H1 (cell line): Measurements from ENCODE around the gene FAM83G. TPM values are rescaled to one million over a fixed set of nuclear protein-coding genes. Genes with fewer than 3 reads are reported as not detected.

Experiments
- CTCF ChIA-PET: fragments of 300-600 bp; sonication (Branson Sonifier 250); formaldehyde crosslinking; loops from one replicate; lab custom pipeline; 2021; ENCODE audit not compliant: partially characterized antibody; lab: Charles Lee
- POLR2A ChIA-PET: fragments of 300-600 bp; sonication (Branson Sonifier 250); formaldehyde crosslinking; loops from one replicate; lab custom pipeline; 2021; ENCODE audit warnings: inconsistent platforms; ENCODE audit not compliant: partially characterized antibody; lab: Charles Lee
- DNase-seq, 2 experiments: peaks; one replicate each; pipeline versions ENCODE4 v3.0.0 to v3.0.0-alpha.2; 2010 to 2022; ENCODE audit warnings: low spot score in 2 of 2, low read depth in 1 of 2, mixed read lengths in 1 of 2
- FAIRE-seq: peaks from 2 replicates; lab custom pipeline; 2011; peaks lifted over from hg19 to GRCh38; lab: Jason Lieb, UNC
- H2AFZ ChIP-seq: 2 replicates; pipeline ENCODE4 v1.8.1; 2012; ENCODE audit warnings: low read length, inconsistent platforms
- H2AK5ac ChIP-seq: 2 replicates; pipeline ENCODE4 v1.6.1; 2013; ENCODE audit warnings: low read depth, low read length
- H2BK120ac ChIP-seq: replicated peaks from 2 replicates; pipeline ENCODE3; 2013; ENCODE audit warnings: low read depth, low read length, inconsistent platforms
- H2BK12ac ChIP-seq: 2 replicates; pipeline ENCODE4 v1.6.1; 2013; ENCODE audit warnings: low read depth, low read length
- H2BK15ac ChIP-seq: 2 replicates; pipeline ENCODE4 v1.6.1; 2013; ENCODE audit warnings: low read length
- H2BK20ac ChIP-seq: 2 replicates; pipeline ENCODE4 v1.6.1; 2013; ENCODE audit warnings: low read length
- H2BK5ac ChIP-seq: 2 replicates; pipeline ENCODE4 v1.6.1; 2013; ENCODE audit warnings: low read depth, low read length
- H3K14ac ChIP-seq: 2 replicates; pipeline ENCODE4 v1.6.1; 2013; ENCODE audit warnings: inconsistent platforms; ENCODE audit not compliant: insufficient read length
- H3K18ac ChIP-seq: 2 replicates; pipeline ENCODE4 v1.6.1; 2013; ENCODE audit warnings: low read length; ENCODE audit errors: extremely low read depth
- H3K23ac ChIP-seq: 2 replicates; pipeline ENCODE4 v1.6.1; 2013; ENCODE audit warnings: inconsistent platforms; ENCODE audit not compliant: insufficient read length
- H3K23me2 ChIP-seq: 2 replicates; pipeline ENCODE4 v1.6.1; 2013; ENCODE audit warnings: low read depth, low read length
- H3K27ac ChIP-seq: 2 replicates; pipeline ENCODE4 v1.6.1; 2011; ENCODE audit warnings: low read depth, low read length, inconsistent platforms
- H3K27me3 ChIP-seq, 4 experiments: replicated peaks in 1 of 4; 1 replicate in 1 of 4; 2 replicates in 3 of 4; pipeline versions ENCODE4 v1.6.1 to v1.8.1; 2011 to 2013; ENCODE audit warnings: low read length in 3 of 4, mild to moderate bottlenecking in 3 of 4, inconsistent platforms in 2 of 4, mixed read lengths in 2 of 4, moderate library complexity in 1 of 4; ENCODE audit not compliant: control insufficient read depth in 3 of 4, insufficient read depth in 3 of 4; ENCODE audit errors: extremely low read depth in 1 of 4
- H3K36me3 ChIP-seq, 4 experiments: 2 replicates each; pipeline versions ENCODE4 v1.6.1 to v1.8.1; 2011 to 2013; ENCODE audit warnings: mild to moderate bottlenecking in 4 of 4, low read length in 3 of 4, moderate library complexity in 2 of 4, control low read depth in 1 of 4, inconsistent platforms in 1 of 4; ENCODE audit not compliant: insufficient read depth in 4 of 4, control insufficient read depth in 2 of 4
- H3K4ac ChIP-seq: replicated peaks from 2 replicates; pipeline ENCODE3; 2013; ENCODE audit warnings: low read length, low read depth, mixed read lengths, inconsistent platforms; ENCODE audit not compliant: insufficient read length
- H3K4me1 ChIP-seq, 4 experiments: replicated peaks in 1 of 4; 1 replicate in 1 of 4; 2 replicates in 3 of 4; pipeline versions ENCODE4 v1.6.1 to v1.8.1; 2011 to 2013; ENCODE audit warnings: low read length in 3 of 4, inconsistent platforms in 2 of 4, mixed read lengths in 1 of 4; ENCODE audit not compliant: insufficient read depth in 4 of 4, control insufficient read depth in 3 of 4
- H3K4me2 ChIP-seq, 2 experiments: 2 replicates each; pipeline versions ENCODE4 v1.6.1 to v1.8.1; 2011 to 2013; ENCODE audit warnings: low read depth in 2 of 2, low read length in 2 of 2, control low read depth in 1 of 2, inconsistent platforms in 1 of 2, mild to moderate bottlenecking in 1 of 2; ENCODE audit not compliant: insufficient read depth in 1 of 2
- H3K4me3 ChIP-seq, 4 experiments: fragments of 200-600, 300-600 bp in 1 of 4; sonication (generic), shearing (Covaris generic), sonication (Bioruptor Twin) in 1 of 4; 2 replicates each; pipeline versions ENCODE4 v1.5.1 to v1.8.1; 2011 to 2016; ENCODE audit warnings: low read length in 4 of 4, low read depth in 3 of 4, control low read depth in 2 of 4, inconsistent platforms in 2 of 4, mild to moderate bottlenecking in 2 of 4, mixed read lengths in 1 of 4, moderate library complexity in 1 of 4; ENCODE audit not compliant: insufficient read depth in 2 of 4; ENCODE audit errors: extremely low read depth in 1 of 4
- H3K56ac ChIP-seq: replicated peaks from 2 replicates; pipeline ENCODE3; 2013; ENCODE audit warnings: low read depth, mild to moderate bottlenecking, mixed read lengths, low read length, inconsistent platforms; ENCODE audit not compliant: insufficient read length
- H3K79me1 ChIP-seq: 2 replicates; pipeline ENCODE4 v1.6.1; 2013; ENCODE audit warnings: low read depth, low read length, control low read depth
- H3K79me2 ChIP-seq, 2 experiments: 2 replicates each; pipeline versions ENCODE4 v1.6.1 to v1.8.1; 2012 to 2013; ENCODE audit warnings: low read length in 2 of 2, mild to moderate bottlenecking in 2 of 2, inconsistent platforms in 1 of 2; ENCODE audit not compliant: insufficient read depth in 2 of 2, control insufficient read depth in 1 of 2
- H3K9ac ChIP-seq, 4 experiments: replicated peaks in 1 of 4; 1 replicate in 1 of 4; 2 replicates in 3 of 4; pipeline versions ENCODE4 v1.6.1 to v1.8.1; 2011 to 2013; ENCODE audit warnings: low read depth in 3 of 4, low read length in 3 of 4, control low read depth in 2 of 4, mild to moderate bottlenecking in 2 of 4, moderate library complexity in 2 of 4, inconsistent platforms in 1 of 4; ENCODE audit errors: extremely low read depth in 1 of 4
- H3K9me3 ChIP-seq, 2 experiments: 2 replicates each; pipeline versions ENCODE4 v1.6.1 to v1.8.1; 2012 to 2013; ENCODE audit warnings: mild to moderate bottlenecking in 2 of 2, moderate library complexity in 2 of 2, control low read depth in 1 of 2, inconsistent platforms in 1 of 2, low read depth in 1 of 2, low read length in 1 of 2, mixed read lengths in 1 of 2; ENCODE audit not compliant: insufficient read depth in 2 of 2
- H4K20me1 ChIP-seq, 2 experiments: replicated peaks in 1 of 2; 2 replicates each; pipeline versions ENCODE3 to v1.8.1; 2011 to 2013; ENCODE audit warnings: inconsistent platforms in 2 of 2, low read length in 2 of 2, mild to moderate bottlenecking in 1 of 2; ENCODE audit not compliant: insufficient read depth in 2 of 2, control insufficient read depth in 1 of 2
- H4K5ac ChIP-seq: 2 replicates; pipeline ENCODE4 v1.6.1; 2013; ENCODE audit warnings: low read length, low read depth, mixed read lengths, inconsistent platforms; ENCODE audit not compliant: insufficient read length
- H4K8ac ChIP-seq: 2 replicates; pipeline ENCODE4 v1.8.0; 2013; ENCODE audit warnings: mild to moderate bottlenecking, moderate library complexity, low read length, inconsistent platforms; ENCODE audit not compliant: insufficient read depth; ENCODE audit errors: extremely low read depth
- H4K91ac ChIP-seq: replicated peaks from 2 replicates; pipeline ENCODE3; 2013; ENCODE audit warnings: low read length, mixed read lengths, inconsistent platforms; ENCODE audit not compliant: insufficient read length
- GABPA ChIP-seq: IDR thresholded peaks from 2 replicates; pipeline ENCODE4 v1.6.1; 2011; ENCODE audit warnings: mild to moderate bottlenecking, low read length, moderate library complexity, borderline replicate concordance; ENCODE audit not compliant: insufficient read depth
- JUN ChIP-seq: IDR thresholded peaks from 2 replicates; pipeline ENCODE4 v1.6.1; 2011; ENCODE audit warnings: low read depth, mild to moderate bottlenecking, improper control_type of control experiment, low read length
- POU5F1 ChIP-seq: IDR thresholded peaks from 2 replicates; pipeline ENCODE4 v1.6.1; 2011; ENCODE audit warnings: low read depth, mild to moderate bottlenecking, low read length, moderate library complexity
- SIN3A ChIP-seq, 2 experiments: IDR thresholded peaks in 1 of 2; conservative IDR thresholded peaks in 1 of 2; 2 replicates each; pipeline ENCODE4 v1.6.1; 2011 to 2012; ENCODE audit warnings: low read length in 2 of 2, improper control_type of control experiment in 1 of 2, low read depth in 1 of 2, mild to moderate bottlenecking in 1 of 2
- TAF1 ChIP-seq: IDR thresholded peaks from 2 replicates; pipeline ENCODE4 v1.6.1; 2011; ENCODE audit warnings: mild to moderate bottlenecking, low read depth, low read length
- WGBS, 2 experiments: shearing (Covaris generic) in 1 of 2; methylation state at CpG; one replicate each; pipeline versions ENCODE4 v1.1.6 to v1.1.7; 2013 to 2015; ENCODE audit warnings: low lambda C conversion rate in 2 of 2, mixed read lengths in 2 of 2, inconsistent platforms in 1 of 2, low coverage in 1 of 2, missing lambda C conversion rate in 1 of 2; ENCODE audit not compliant: insufficient replicate concordance in 2 of 2, insufficient coverage in 1 of 2, insufficient read length in 1 of 2; ENCODE audit errors: extremely low coverage in 1 of 2, missing lambda C conversion rate in 1 of 2; 5-methylcytosine and 5-hydroxymethylcytosine counted together
- polyA plus RNA-seq, 7 experiments: library from polyadenylated mRNA; depleted of rRNA in 3 of 7; stranded (reverse) in 5 of 7; unstranded in 2 of 7; fragments of >200 nt in 5 of 7; fragments of 200-250 nt in 2 of 7; gene quantifications; 1 replicate in 5 of 7; 2 replicates in 1 of 7; 4 replicates in 1 of 7; pipeline versions ENCODE4 v1.2.1 to v1.2.3, GENCODE V29; 2011 to 2013; ENCODE audit warnings: missing spikeins in 2 of 7, mixed read lengths in 2 of 7
- total RNA-seq: library from RNA; stranded (reverse); fragmentation: NEBNext Ultra II Directional; extraction: Animal tissue kit (Norgen Biotek cat#: 25700); gene quantifications from 2 replicates; pipeline ENCODE4 v1.2.1, GENCODE V29; 2021

FAM83G gene
- total and polyA plus RNA-seq, 2 of the 8 experiments (the other 6 are each of a cell fraction or from before 2014, with no cell fraction given): 15.4 to 29.0 TPM

DNA sequence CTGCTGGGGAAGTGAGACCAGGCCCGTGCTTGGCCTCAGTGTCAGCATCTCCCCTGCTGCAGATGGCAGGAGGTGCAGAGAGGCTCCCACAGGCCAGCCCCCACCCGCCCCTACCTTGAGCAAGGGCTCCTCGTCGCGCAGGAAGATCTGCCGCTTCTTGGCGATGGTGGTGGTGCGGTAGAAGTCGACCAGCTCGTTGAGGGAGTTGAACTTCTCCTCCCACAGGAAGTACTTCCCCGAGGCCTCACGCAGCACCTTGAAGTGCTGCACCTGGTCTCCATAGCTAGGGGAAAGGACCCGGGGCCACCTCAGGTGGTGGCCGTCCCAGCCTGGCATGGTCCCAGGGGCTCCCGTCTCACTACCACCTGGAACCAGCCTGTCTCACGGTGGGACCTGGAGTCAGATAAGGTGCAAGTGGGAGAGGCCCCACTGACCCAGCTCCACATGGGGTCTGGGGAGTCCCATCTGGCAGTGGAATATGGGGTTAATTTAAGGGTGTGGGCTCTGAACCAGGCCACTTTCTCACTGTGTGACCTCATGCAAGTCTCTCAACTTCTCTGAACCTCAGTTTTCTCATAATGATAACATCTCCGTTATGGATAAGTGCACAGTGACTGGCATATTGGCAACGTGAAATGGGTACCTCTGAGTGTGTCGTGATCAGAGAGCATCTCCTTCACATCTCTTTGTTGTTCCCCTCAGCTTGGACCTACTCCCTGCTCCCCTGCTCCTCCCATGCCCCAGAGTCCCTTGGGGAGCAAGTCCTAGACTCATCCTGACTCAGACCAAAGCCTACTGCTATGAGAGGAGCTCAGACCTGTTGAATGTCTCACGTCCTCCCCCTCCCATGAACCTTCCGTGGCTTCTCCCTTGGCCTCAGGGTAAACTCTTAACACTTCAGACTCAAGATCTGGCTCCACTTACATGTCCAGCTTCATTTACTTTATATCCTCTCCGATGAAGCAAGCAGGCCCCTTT, 19.8 kb upstream of the FAM83G start:
- Histone ChIP-seq H3K4ac (no peak overlapping the region), H2BK20ac (no peak overlapping the region), H3K23ac (no peak overlapping the region), H3K36me3 (no peaks in the 10 kb centered on the region), H2BK120ac (no peak overlapping the region), H4K91ac (no peak overlapping the region), H3K27ac (no peak overlapping the region), H3K9me3 (no peaks in the 10 kb centered on the region), H2BK5ac (no peak overlapping the region), H2AK5ac (no peak overlapping the region), H3K14ac (no peak overlapping the region), H3K4me3 (no peak overlapping the region), H3K9ac (no peak overlapping the region), H3K27me3 (no peaks in the 10 kb centered on the region), H2BK15ac (no peak overlapping the region), H2AFZ (no peak overlapping the region), H4K5ac (no peak overlapping the region), H3K4me1 (peaks cover 0 to 3% (median 0%) of the 10 kb centered on the region in 4 experiments; a peak in 1 of 7 replicates), H4K8ac (no peak overlapping the region; the same call in 1 of the 2 replicates), H3K23me2 (no peaks in the 10 kb centered on the region), H3K18ac (no peak overlapping the region), H3K56ac (no peak overlapping the region), H3K4me2 (no peak overlapping the region), H2BK12ac (no peak overlapping the region), H3K79me1 (no peaks in the 10 kb centered on the region), H3K79me2 (no peaks in the 10 kb centered on the region), H4K20me1 (no peaks in the 10 kb centered on the region)
- FAIRE-seq: no peak
- 88% methylated on average over 22 of the region's 22 CpGs; no CpG with 5 or more reads in 1 of the 2 experiments for WGBS, 2 experiments
- TF ChIP-seq SIN3A (conservative IDR thresholded peaks at IDR 0.05 in 1 of 2, IDR thresholded peaks at IDR 0.05 in 1 of 2; ENCODE audit: low read depth in 1 of 2, low read length in 2 of 2): no peak
- TF ChIP-seq TAF1: no peak
- TF ChIP-seq JUN: no peak
- no peak for TF ChIP-seq GABPA
- TF ChIP-seq POU5F1: no peak
- CTCF ChIA-PET: interaction anchor here (1.0 to 2.9 kb wide), 3 partner anchors 11 to 63 kb away, joined by 3 to 9 read pairs (median 8); no protein-coding TSS in a partner anchor
- POLR2A ChIA-PET: interaction anchor here (0.6 kb wide), 1 partner anchor 62 kb away, joined by 3 read pairs; no protein-coding TSS in a partner anchor
- DNase-seq: no peak
